CD4-positive, alpha-beta T cell (primary cell): ENCODE measurements around the gene DPYSL4. TPM values are rescaled to one million over a fixed set of nuclear protein-coding genes. Genes with fewer than 3 reads are reported as not detected.

Experiments used
- ATAC-seq: fragments of 200-7000 bp; cut with Tn5 transposase; one replicate; pipeline ENCODE4 v1.10.0; 2022; ENCODE audit warnings: mild to moderate bottlenecking; ENCODE audit not compliant: poor library complexity
- CTCF ChIA-PET: fragments of 350-600 bp; sonication (Branson Sonifier 250); formaldehyde crosslinking; loops from one replicate; lab custom pipeline; 2021; ENCODE audit warnings: antibody characterized with exemption, inconsistent platforms; lab: Charles Lee
- POLR2A ChIA-PET: fragments of 350-600 bp; sonication (Branson Sonifier 250); formaldehyde crosslinking; loops from one replicate; lab custom pipeline; 2021; ENCODE audit warnings: antibody characterized with exemption, inconsistent platforms; lab: Charles Lee
- DNase-seq, 14 experiments: peaks; one replicate each; pipeline ENCODE4 v3.0.0-alpha.2; 2013 to 2020; ENCODE audit warnings: mixed read lengths in 2 of 14
- H3K27ac ChIP-seq, 2 donors: one replicate each; pipeline versions ENCODE4 v1.5.1 to v1.7.0; 2013; ENCODE audit warnings: low read length in 2 of 2, low read depth in 1 of 2, mild to moderate bottlenecking in 1 of 2
- H3K27me3 ChIP-seq, 2 experiments: 1 replicate in 1 of 2; 2 replicates in 1 of 2; pipeline versions ENCODE4 v1.6.1 to v1.7.0; 2013; ENCODE audit warnings: low read length in 2 of 2, control low read depth in 1 of 2, mild to moderate bottlenecking in 1 of 2, moderate library complexity in 1 of 2; ENCODE audit not compliant: insufficient read depth in 2 of 2, control insufficient read depth in 1 of 2
- H3K36me3 ChIP-seq: one replicate; pipeline ENCODE4 v1.6.1; 2013; ENCODE audit warnings: low read length, control low read depth; ENCODE audit not compliant: insufficient read depth
- H3K4me1 ChIP-seq: one replicate; pipeline ENCODE4 v1.6.1; 2013; ENCODE audit warnings: low read length, control low read depth; ENCODE audit not compliant: insufficient read depth
- H3K4me3 ChIP-seq: one replicate; pipeline ENCODE4 v1.5.1; 2013; ENCODE audit warnings: mild to moderate bottlenecking, low read length, moderate library complexity
- H3K9me3 ChIP-seq, 2 experiments: 1 replicate in 1 of 2; 2 replicates in 1 of 2; pipeline versions ENCODE4 v1.6.1 to v1.7.0; 2013; ENCODE audit warnings: low read length in 2 of 2, mild to moderate bottlenecking in 2 of 2, control low read depth in 1 of 2, moderate library complexity in 1 of 2; ENCODE audit not compliant: control insufficient read depth in 1 of 2, insufficient read depth in 1 of 2
- H3K27ac Mint-ChIP-seq: one replicate; pipeline ENCODE4 v1.8.0; 2020; ENCODE audit warnings: mixed read lengths
- H3K27me3 Mint-ChIP-seq: one replicate; pipeline ENCODE4 v1.8.0; 2021; ENCODE audit warnings: mixed read lengths
- H3K36me3 Mint-ChIP-seq: one replicate; pipeline ENCODE4 v1.8.0; 2021; ENCODE audit warnings: low read depth, mixed read lengths
- H3K4me1 Mint-ChIP-seq: one replicate; pipeline ENCODE4 v1.8.0; 2021; ENCODE audit warnings: low read depth, mixed read lengths
- H3K4me3 Mint-ChIP-seq: one replicate; pipeline ENCODE4 v1.8.0; 2020; ENCODE audit warnings: mild to moderate bottlenecking, mixed read lengths
- H3K9me3 Mint-ChIP-seq: one replicate; pipeline ENCODE4 v1.8.0; 2020; ENCODE audit warnings: mixed read lengths
- CTCF ChIP-seq: fragments of 200-600 bp; IDR thresholded peaks from one replicate; pipeline ENCODE4 v1.8.0; 2022; ENCODE audit warnings: antibody characterized with exemption, mild to moderate bottlenecking
- intact Hi-C, 2 experiments: fragments of 100-400 bp; cut with DNase I in 1 of 2; cut with micrococcal nuclease in 1 of 2; formaldehyde crosslinking; loops; one replicate each; pipeline versions ENCODE4 v1.15.1 to v1.9.0; 2023 to 2025; cut with DNase I, micrococcal nuclease
- total RNA-seq, 174 experiments: library from RNA in 2 of 174; stranded (reverse) in 2 of 174; gene quantifications; one replicate each; pipeline ENCODE4 v1.2.3 and lab custom pipeline; 2021 to 2026

The DPYSL4 gene
- total RNA-seq, 2 experiments from 2014 or later = 0.64 to 0.96 TPM

- ChIA-PET POLR2A (no interaction called here), CTCF (no interaction called here)
- Histone ChIP-seq H3K27ac (no peak overlapping the region), H3K27me3 (no peaks in the 10 kb centered on the region), H3K4me3 (no peak overlapping the region), H3K36me3 (no peaks in the 10 kb centered on the region), H3K9me3 (no peaks in the 10 kb centered on the region), H3K4me1 (peaks cover 5% of the 10 kb centered on the region)
- ATAC-seq (no peak), DNase-seq (no peak)
- intact Hi-C loops = no loop called here
- Mint-ChIP-seq H3K36me3 (no peaks in the 10 kb centered on the region), H3K9me3 (no peaks in the 10 kb centered on the region), H3K27ac (no peak overlapping the region), H3K4me3 (no peak overlapping the region), H3K4me1 (no peaks in the 10 kb centered on the region), H3K27me3 (no peaks in the 10 kb centered on the region)
- TF ChIP-seq CTCF = no peak
These were observed 56.9 kb downstream of the DPYSL4 start for GRCh38 chr10:132243626-132244025.

GRCh38 chr10:132245056-132245455 lies 58.3 kb downstream of the DPYSL4 start:
- H3K4me1 ChIP-seq = peaks cover 6% of the 10 kb centered on the region
- ChIA-PET CTCF (no interaction called here), POLR2A (no interaction called here)
- no peak for ATAC-seq
- H3K27ac Mint-ChIP-seq = no peak overlapping the region
- intact Hi-C loops = no loop called here
- no peaks in the 10 kb centered on the region for H3K9me3 ChIP-seq
- H3K4me3 Mint-ChIP-seq = no peak overlapping the region
- TF ChIP-seq CTCF = no peak
- H3K9me3 Mint-ChIP-seq = no peaks in the 10 kb centered on the region
- H3K4me1 Mint-ChIP-seq = no peaks in the 10 kb centered on the region
- H3K36me3 ChIP-seq = no peaks in the 10 kb centered on the region
- no peak overlapping the region for H3K27ac ChIP-seq
- no peaks in the 10 kb centered on the region for H3K36me3 Mint-ChIP-seq
- no peaks in the 10 kb centered on the region for H3K27me3 ChIP-seq
- no peak overlapping the region for H3K4me3 ChIP-seq
- DNase-seq = no peak
- no peaks in the 10 kb centered on the region for H3K27me3 Mint-ChIP-seq

GRCh38 chr10:132246296-132246695 lies 59.5 kb downstream of the DPYSL4 start:
- DNase-seq (no peak), ATAC-seq (no peak)
- no peaks in the 10 kb centered on the region for H3K36me3 Mint-ChIP-seq
- POLR2A ChIA-PET = no interaction called here
- Histone ChIP-seq H3K27me3 (no peaks in the 10 kb centered on the region), H3K4me3 (no peak overlapping the region), H3K9me3 (no peaks in the 10 kb centered on the region), H3K27ac (no peak overlapping the region), H3K36me3 (no peaks in the 10 kb centered on the region), H3K4me1 (peaks cover 6% of the 10 kb centered on the region)
- no peaks in the 10 kb centered on the region for H3K4me1 Mint-ChIP-seq
- CTCF ChIA-PET = no interaction called here
- H3K27ac Mint-ChIP-seq = no peak overlapping the region
- no peaks in the 10 kb centered on the region for H3K27me3 Mint-ChIP-seq
- intact Hi-C loops = no loop called here
- no peaks in the 10 kb centered on the region for H3K9me3 Mint-ChIP-seq
- no peak for TF ChIP-seq CTCF
- H3K4me3 Mint-ChIP-seq = no peak overlapping the region
